Liver (tissue), 9 donors: ENCODE results near the gene ZNF285. TPM values are rescaled to one million over a fixed set of nuclear protein-coding genes. Genes with fewer than 3 reads are reported as not detected.

ENCODE experiments used
- DNase-seq: peaks from one replicate; pipeline ENCODE4 v3.0.0-alpha.2; 2017; ENCODE audit warnings: low spot score
- H3K27ac ChIP-seq, 2 donors: one replicate each; pipeline ENCODE4 v1.7.0; 2013; ENCODE audit warnings: inconsistent platforms in 2 of 2, low read length in 2 of 2, control low read depth in 1 of 2, low read depth in 1 of 2, mild to moderate bottlenecking in 1 of 2
- H3K27me3 ChIP-seq, 4 donors: one replicate each; pipeline versions ENCODE4 v1.6.1 to v1.7.0; 2013; ENCODE audit warnings: low read length in 3 of 4, inconsistent platforms in 1 of 4, mild to moderate bottlenecking in 1 of 4, moderate library complexity in 1 of 4; ENCODE audit not compliant: control insufficient read depth in 4 of 4, insufficient read depth in 4 of 4
- H3K36me3 ChIP-seq, 4 donors: one replicate each; pipeline versions ENCODE4 v1.6.1 to v1.7.0; 2013; ENCODE audit warnings: low read length in 3 of 4, mild to moderate bottlenecking in 3 of 4, low read depth in 1 of 4, moderate library complexity in 1 of 4; ENCODE audit not compliant: control insufficient read depth in 4 of 4, insufficient read depth in 3 of 4
- H3K4me1 ChIP-seq, 4 donors: one replicate each; pipeline versions ENCODE4 v1.6.1 to v1.7.0; 2013; ENCODE audit warnings: low read length in 3 of 4, mild to moderate bottlenecking in 3 of 4, moderate library complexity in 1 of 4; ENCODE audit not compliant: control insufficient read depth in 4 of 4, insufficient read depth in 4 of 4
- H3K4me3 ChIP-seq, 3 donors: one replicate each; pipeline versions ENCODE4 v1.6.1 to v1.7.0; 2013; ENCODE audit warnings: low read length in 3 of 3, control low read depth in 1 of 3, low read depth in 1 of 3, mild to moderate bottlenecking in 1 of 3
- H3K9ac ChIP-seq, 2 donors: one replicate each; pipeline ENCODE4 v1.7.0; 2013; ENCODE audit warnings: low read length in 2 of 2, mild to moderate bottlenecking in 2 of 2, moderate library complexity in 2 of 2, control low read depth in 1 of 2, low read depth in 1 of 2
- H3K9me3 ChIP-seq, 4 donors: one replicate each; pipeline versions ENCODE4 v1.6.1 to v1.7.0; 2013; ENCODE audit warnings: low read length in 3 of 4; ENCODE audit not compliant: control insufficient read depth in 4 of 4
- EGR1 ChIP-seq, 2 donors: IDR thresholded peaks; 2 replicates each; pipeline ENCODE4 v1.6.1; 2016 to 2018; ENCODE audit warnings: antibody characterized with exemption in 2 of 2, low read depth in 2 of 2
- FOXA1 ChIP-seq: IDR thresholded peaks from 2 replicates; pipeline ENCODE4 v1.6.1; 2016; ENCODE audit warnings: antibody characterized with exemption
- FOXA2 ChIP-seq: IDR thresholded peaks from 2 replicates; pipeline ENCODE4 v1.6.1; 2016; ENCODE audit warnings: antibody characterized with exemption
- GABPA ChIP-seq, 2 donors: IDR thresholded peaks in 1 of 2; conservative IDR thresholded peaks in 1 of 2; 2 replicates each; pipeline ENCODE4 v1.6.1; 2016; ENCODE audit warnings: antibody characterized with exemption in 2 of 2, mild to moderate bottlenecking in 1 of 2, moderate library complexity in 1 of 2
- HNF4G ChIP-seq: IDR thresholded peaks from 2 replicates; pipeline ENCODE4 v1.6.1; 2016; ENCODE audit warnings: antibody characterized with exemption
- JUND ChIP-seq, 2 donors: IDR thresholded peaks; 2 replicates each; pipeline ENCODE4 v1.6.1; 2016; ENCODE audit warnings: antibody characterized with exemption in 2 of 2
- NR2F2 ChIP-seq: IDR thresholded peaks from 2 replicates; pipeline ENCODE4 v1.6.1; 2016; ENCODE audit warnings: antibody characterized with exemption
- RAD21 ChIP-seq, 2 donors: IDR thresholded peaks; 2 replicates each; pipeline ENCODE4 v1.6.1; 2016; ENCODE audit warnings: antibody characterized with exemption in 2 of 2, mild to moderate bottlenecking in 2 of 2
- RXRA ChIP-seq, 2 donors: IDR thresholded peaks; 2 replicates each; pipeline ENCODE4 v1.6.1; 2017 to 2018; ENCODE audit warnings: antibody characterized with exemption in 2 of 2, mild to moderate bottlenecking in 1 of 2
- SP1 ChIP-seq: IDR thresholded peaks from 2 replicates; pipeline ENCODE4 v1.6.1; 2018; ENCODE audit warnings: antibody characterized with exemption, mild to moderate bottlenecking
- TAF1 ChIP-seq: conservative IDR thresholded peaks from 2 replicates; pipeline ENCODE4 v1.6.1; 2016; ENCODE audit warnings: antibody characterized with exemption, mild to moderate bottlenecking
- YY1 ChIP-seq: IDR thresholded peaks from 2 replicates; pipeline ENCODE4 v1.6.1; 2016; ENCODE audit warnings: antibody characterized with exemption, mild to moderate bottlenecking
- WGBS: extraction: QIAGEN DNeasy Blood & Tissue Kit; methylation state at CpG from one replicate; pipeline ENCODE4 v1.1.7; 2013; 5-methylcytosine and 5-hydroxymethylcytosine counted together
- polyA plus RNA-seq, 2 donors: library from polyadenylated mRNA; stranded (reverse) in 1 of 2; unstranded in 1 of 2; fragments of 200-250 nt in 1 of 2; fragments of >200 nt in 1 of 2; fragmentation: Nextera tagmentation in 1 of 2; extraction: Ambion mirVana in 1 of 2; gene quantifications; one replicate each; pipeline versions ENCODE4 v1.2.1 to v1.2.3, GENCODE V29; 2013 to 2015
- total RNA-seq, 2 donors: library from RNA; depleted of rRNA; stranded (reverse); fragments of >200 nt; gene quantifications; one replicate each; pipeline ENCODE4 v1.2.3, GENCODE V29; 2014
- TF ChIP-seq, protein P1 (sequence below): IDR thresholded peaks from 2 replicates; pipeline ENCODE4 v1.6.1; 2016; ENCODE audit warnings: antibody characterized with exemption
- TF ChIP-seq, protein P2 (sequence below): fragments of 150-350 bp; IDR thresholded peaks from 2 replicates; pipeline ENCODE4 v1.5.1; 2017; ENCODE audit warnings: improper control_type of control experiment, low read depth, low read length; ENCODE audit not compliant: missing input control
- TF ChIP-seq, protein P3 (sequence below): IDR thresholded peaks from 2 replicates; pipeline ENCODE4 v1.6.1; 2016; ENCODE audit warnings: antibody characterized with exemption
- TF ChIP-seq, protein P4 (sequence below): IDR thresholded peaks from 2 replicates; pipeline ENCODE4 v1.6.1; 2016; ENCODE audit warnings: antibody characterized with exemption
- TF ChIP-seq, protein P5 (sequence below): IDR thresholded peaks from 2 replicates; pipeline ENCODE4 v1.6.1; 2016; ENCODE audit warnings: antibody characterized with exemption, mild to moderate bottlenecking
- donor health status: healthy.
- donor health status: healthy.
- donor health status: healthy.
- donor health status: healthy.
- donor health status: healthy.

ZNF285 gene
- total and polyA plus RNA-seq, 4 donors, result 0.23 to 1.4 (median 0.49) TPM

DNA sequence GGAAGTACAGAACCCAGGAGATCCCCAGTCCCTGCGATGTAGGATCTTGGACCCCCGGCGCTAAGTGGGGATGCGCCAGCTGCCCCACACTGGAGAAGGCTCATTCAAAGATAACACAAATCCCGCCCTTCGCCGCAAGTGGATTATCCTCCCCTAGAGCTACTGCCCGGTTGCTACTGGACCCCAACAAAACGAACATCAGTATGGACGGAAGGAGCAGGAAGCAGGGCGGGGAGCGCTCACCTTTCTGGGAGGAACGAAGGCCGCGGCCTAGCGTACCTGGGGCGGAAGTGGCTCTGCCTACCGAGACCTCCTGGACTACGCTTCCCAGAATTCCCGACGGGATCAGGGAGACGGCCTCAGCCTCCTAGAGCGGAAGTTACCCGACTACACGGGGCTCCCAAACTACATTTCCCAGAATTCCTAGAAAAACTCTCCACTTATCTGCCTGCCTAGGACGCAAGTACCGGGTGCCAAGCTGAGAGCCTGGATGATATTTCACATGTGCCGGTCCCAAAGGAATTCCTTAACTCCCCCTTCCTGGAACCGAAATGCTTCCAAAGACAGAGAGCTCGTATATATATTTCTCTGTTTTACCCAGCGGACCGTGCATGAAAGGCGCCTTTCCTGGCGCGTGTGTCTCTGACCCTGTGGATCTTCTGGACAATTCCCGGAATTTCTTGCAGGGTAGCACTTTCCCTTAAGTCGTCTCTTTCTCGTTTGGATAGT lies 44.9 kb downstream of the ZNF285 start, which contains the start of gene ZNF112 (continued):
- TF ChIP-seq GABPA (IDR thresholded peaks at IDR 0.05 in 1 of 2, conservative IDR thresholded peaks at IDR 0.05 in 1 of 2), result peak; percentile 81 to 98
- no peak for TF ChIP-seq FOXA2

DNA sequence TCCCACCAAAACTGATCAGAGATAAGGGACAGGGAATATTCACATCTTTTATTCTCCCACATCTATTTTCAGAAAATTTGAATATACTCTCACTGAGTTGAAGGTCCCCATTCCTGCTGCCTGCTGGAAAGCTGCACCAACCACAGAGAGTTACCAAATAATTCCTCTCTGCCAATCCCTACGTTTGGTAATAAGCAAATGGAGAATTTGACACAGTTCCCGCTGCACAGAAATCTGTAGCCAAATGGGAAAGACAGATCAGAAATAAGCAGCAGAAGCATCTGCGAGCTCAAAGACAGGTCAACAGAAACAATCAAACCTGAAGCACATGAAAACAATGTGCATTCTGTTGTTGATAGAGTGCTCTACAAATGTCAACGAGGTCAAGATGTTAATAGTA lies 54.9 kb downstream of the ZNF285 start:
- H3K9me3 ChIP-seq, result peaks cover 9 to 60% (median 30%) of the 10 kb centered on the region in 4 donors
- no peak overlapping the region for H3K9ac ChIP-seq
- no peak overlapping the region for H3K4me3 ChIP-seq
- DNase-seq, result no peak
- H3K27ac ChIP-seq, result no peak overlapping the region
- no peak for TF ChIP-seq EGR1 (IDR thresholded peaks at IDR 0.05; ENCODE audit: low read depth in 2 of 2)
- TF ChIP-seq, protein P1, sequence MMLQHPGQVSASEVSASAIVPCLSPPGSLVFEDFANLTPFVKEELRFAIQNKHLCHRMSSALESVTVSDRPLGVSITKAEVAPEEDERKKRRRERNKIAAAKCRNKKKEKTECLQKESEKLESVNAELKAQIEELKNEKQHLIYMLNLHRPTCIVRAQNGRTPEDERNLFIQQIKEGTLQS, result no peak
- TF ChIP-seq HNF4G, result no peak
- no peak for TF ChIP-seq SP1
- no peak for TF ChIP-seq RAD21 (IDR thresholded peaks at IDR 0.05)
- TF ChIP-seq GABPA (IDR thresholded peaks at IDR 0.05 in 1 of 2, conservative IDR thresholded peaks at IDR 0.05 in 1 of 2), result no peak
- TF ChIP-seq FOXA1, result no peak
- TF ChIP-seq JUND (IDR thresholded peaks at IDR 0.05), result no peak
- no peak for TF ChIP-seq FOXA2
- no peak for TF ChIP-seq TAF1
- TF ChIP-seq YY1, result no peak
- TF ChIP-seq, protein P2, sequence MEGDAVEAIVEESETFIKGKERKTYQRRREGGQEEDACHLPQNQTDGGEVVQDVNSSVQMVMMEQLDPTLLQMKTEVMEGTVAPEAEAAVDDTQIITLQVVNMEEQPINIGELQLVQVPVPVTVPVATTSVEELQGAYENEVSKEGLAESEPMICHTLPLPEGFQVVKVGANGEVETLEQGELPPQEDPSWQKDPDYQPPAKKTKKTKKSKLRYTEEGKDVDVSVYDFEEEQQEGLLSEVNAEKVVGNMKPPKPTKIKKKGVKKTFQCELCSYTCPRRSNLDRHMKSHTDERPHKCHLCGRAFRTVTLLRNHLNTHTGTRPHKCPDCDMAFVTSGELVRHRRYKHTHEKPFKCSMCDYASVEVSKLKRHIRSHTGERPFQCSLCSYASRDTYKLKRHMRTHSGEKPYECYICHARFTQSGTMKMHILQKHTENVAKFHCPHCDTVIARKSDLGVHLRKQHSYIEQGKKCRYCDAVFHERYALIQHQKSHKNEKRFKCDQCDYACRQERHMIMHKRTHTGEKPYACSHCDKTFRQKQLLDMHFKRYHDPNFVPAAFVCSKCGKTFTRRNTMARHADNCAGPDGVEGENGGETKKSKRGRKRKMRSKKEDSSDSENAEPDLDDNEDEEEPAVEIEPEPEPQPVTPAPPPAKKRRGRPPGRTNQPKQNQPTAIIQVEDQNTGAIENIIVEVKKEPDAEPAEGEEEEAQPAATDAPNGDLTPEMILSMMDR, result no peak
- TF ChIP-seq, protein P3, sequence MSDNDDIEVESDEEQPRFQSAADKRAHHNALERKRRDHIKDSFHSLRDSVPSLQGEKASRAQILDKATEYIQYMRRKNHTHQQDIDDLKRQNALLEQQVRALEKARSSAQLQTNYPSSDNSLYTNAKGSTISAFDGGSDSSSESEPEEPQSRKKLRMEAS, result no peak
- no peak for TF ChIP-seq NR2F2
- TF ChIP-seq, protein P4, sequence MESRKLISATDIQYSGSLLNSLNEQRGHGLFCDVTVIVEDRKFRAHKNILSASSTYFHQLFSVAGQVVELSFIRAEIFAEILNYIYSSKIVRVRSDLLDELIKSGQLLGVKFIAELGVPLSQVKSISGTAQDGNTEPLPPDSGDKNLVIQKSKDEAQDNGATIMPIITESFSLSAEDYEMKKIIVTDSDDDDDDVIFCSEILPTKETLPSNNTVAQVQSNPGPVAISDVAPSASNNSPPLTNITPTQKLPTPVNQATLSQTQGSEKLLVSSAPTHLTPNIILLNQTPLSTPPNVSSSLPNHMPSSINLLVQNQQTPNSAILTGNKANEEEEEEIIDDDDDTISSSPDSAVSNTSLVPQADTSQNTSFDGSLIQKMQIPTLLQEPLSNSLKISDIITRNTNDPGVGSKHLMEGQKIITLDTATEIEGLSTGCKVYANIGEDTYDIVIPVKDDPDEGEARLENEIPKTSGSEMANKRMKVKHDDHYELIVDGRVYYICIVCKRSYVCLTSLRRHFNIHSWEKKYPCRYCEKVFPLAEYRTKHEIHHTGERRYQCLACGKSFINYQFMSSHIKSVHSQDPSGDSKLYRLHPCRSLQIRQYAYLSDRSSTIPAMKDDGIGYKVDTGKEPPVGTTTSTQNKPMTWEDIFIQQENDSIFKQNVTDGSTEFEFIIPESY, result no peak
- TF ChIP-seq RXRA (IDR thresholded peaks at IDR 0.05), result no peak
- TF ChIP-seq, protein P5, sequence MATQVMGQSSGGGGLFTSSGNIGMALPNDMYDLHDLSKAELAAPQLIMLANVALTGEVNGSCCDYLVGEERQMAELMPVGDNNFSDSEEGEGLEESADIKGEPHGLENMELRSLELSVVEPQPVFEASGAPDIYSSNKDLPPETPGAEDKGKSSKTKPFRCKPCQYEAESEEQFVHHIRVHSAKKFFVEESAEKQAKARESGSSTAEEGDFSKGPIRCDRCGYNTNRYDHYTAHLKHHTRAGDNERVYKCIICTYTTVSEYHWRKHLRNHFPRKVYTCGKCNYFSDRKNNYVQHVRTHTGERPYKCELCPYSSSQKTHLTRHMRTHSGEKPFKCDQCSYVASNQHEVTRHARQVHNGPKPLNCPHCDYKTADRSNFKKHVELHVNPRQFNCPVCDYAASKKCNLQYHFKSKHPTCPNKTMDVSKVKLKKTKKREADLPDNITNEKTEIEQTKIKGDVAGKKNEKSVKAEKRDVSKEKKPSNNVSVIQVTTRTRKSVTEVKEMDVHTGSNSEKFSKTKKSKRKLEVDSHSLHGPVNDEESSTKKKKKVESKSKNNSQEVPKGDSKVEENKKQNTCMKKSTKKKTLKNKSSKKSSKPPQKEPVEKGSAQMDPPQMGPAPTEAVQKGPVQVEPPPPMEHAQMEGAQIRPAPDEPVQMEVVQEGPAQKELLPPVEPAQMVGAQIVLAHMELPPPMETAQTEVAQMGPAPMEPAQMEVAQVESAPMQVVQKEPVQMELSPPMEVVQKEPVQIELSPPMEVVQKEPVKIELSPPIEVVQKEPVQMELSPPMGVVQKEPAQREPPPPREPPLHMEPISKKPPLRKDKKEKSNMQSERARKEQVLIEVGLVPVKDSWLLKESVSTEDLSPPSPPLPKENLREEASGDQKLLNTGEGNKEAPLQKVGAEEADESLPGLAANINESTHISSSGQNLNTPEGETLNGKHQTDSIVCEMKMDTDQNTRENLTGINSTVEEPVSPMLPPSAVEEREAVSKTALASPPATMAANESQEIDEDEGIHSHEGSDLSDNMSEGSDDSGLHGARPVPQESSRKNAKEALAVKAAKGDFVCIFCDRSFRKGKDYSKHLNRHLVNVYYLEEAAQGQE, result no peak
- 92% methylated on average over 4 of the region's 4 CpGs for WGBS
- H3K36me3 ChIP-seq, result peaks cover 0 to 16% (median 9%) of the 10 kb centered on the region in 4 donors
- H3K27me3 ChIP-seq, result no peaks in the 10 kb centered on the region
- H3K4me1 ChIP-seq, result no peaks in the 10 kb centered on the region
